ENCODE data around the gene CLCN5.

Gene CLCN5

GRCh38 chrX:50073601-50074000 is 151.2 kb downstream of the CLCN5 start:
- Histone ChIP-seq H3F3A (ENCODE audit: control insufficient read depth, insufficient read depth) (no peaks in the 10 kb centered on the region), H3K4me3 (ENCODE audit: low read length) (no peak overlapping the region), H3K4me2 (ENCODE audit: low read length) (no peak overlapping the region), H3K79me2 (ENCODE audit: control insufficient read depth, low read length) (no peaks in the 10 kb centered on the region), H3K4me1 (ENCODE audit: control insufficient read depth, low read length) (no peaks in the 10 kb centered on the region), H3K9me2 (replicated peaks; ENCODE audit: control insufficient read depth, low read length) (no peaks in the 10 kb centered on the region), H3K27me3 (ENCODE audit: control insufficient read depth, low read length) (no peaks in the 10 kb centered on the region), H3K36me3 (ENCODE audit: control insufficient read depth, low read length) (no peaks in the 10 kb centered on the region), H4K20me1 (ENCODE audit: control insufficient read depth, insufficient read depth, low read depth, low read length) (no peaks in the 10 kb centered on the region), H3K9me3 (ENCODE audit: control insufficient read depth, insufficient read depth, low read length) (no peaks in the 10 kb centered on the region), H3K27ac (ENCODE audit: low read depth, low read length) (no peak overlapping the region)
- TF ChIP-seq, protein P1, sequence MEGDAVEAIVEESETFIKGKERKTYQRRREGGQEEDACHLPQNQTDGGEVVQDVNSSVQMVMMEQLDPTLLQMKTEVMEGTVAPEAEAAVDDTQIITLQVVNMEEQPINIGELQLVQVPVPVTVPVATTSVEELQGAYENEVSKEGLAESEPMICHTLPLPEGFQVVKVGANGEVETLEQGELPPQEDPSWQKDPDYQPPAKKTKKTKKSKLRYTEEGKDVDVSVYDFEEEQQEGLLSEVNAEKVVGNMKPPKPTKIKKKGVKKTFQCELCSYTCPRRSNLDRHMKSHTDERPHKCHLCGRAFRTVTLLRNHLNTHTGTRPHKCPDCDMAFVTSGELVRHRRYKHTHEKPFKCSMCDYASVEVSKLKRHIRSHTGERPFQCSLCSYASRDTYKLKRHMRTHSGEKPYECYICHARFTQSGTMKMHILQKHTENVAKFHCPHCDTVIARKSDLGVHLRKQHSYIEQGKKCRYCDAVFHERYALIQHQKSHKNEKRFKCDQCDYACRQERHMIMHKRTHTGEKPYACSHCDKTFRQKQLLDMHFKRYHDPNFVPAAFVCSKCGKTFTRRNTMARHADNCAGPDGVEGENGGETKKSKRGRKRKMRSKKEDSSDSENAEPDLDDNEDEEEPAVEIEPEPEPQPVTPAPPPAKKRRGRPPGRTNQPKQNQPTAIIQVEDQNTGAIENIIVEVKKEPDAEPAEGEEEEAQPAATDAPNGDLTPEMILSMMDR (IDR thresholded peaks at IDR 0.05; ENCODE audit: low read depth, low read length, poor library complexity, severe bottlenecking) = no peak

DNA sequence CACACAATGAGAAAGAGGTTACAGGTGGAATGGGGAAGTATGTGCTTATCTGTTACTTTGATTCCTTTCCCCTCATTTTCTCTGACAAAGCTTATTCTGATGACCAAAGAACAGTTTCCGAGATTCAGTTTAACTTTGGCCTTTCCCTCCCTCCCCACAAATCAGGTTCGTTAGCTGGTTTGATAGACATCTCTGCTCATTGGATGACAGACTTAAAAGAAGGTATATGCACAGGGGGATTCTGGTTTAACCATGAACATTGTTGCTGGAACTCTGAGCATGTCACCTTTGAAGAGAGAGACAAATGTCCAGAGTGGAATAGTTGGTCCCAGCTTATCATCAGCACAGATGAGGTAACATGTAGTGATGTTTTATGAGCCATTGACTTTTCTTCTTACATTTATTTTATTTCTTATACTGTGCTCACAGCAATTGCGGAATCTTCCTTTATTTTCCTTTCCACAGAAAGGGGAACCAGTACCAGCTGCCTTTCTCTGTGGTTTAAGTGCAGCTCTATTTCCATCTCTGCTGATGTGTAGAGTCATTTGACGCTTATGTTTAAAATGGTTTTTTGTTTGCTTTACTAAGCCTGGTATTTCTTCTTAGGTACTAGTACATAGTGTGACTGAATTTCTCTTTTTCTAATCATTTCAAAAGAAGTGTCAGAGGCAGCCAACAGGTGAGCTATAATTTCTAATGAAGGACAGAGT is 153.4 kb downstream of the CLCN5 start:
- no peaks in the 10 kb centered on the region for H4K20me1 ChIP-seq (ENCODE audit: control insufficient read depth, insufficient read depth, low read depth, low read length)
- H3F3A ChIP-seq (ENCODE audit: control insufficient read depth, insufficient read depth) = no peaks in the 10 kb centered on the region
- H3K4me3 ChIP-seq (ENCODE audit: low read length) = no peak overlapping the region
- H3K27ac ChIP-seq (ENCODE audit: low read depth, low read length) = no peak overlapping the region
- no peaks in the 10 kb centered on the region for H3K9me3 ChIP-seq (ENCODE audit: control insufficient read depth, insufficient read depth, low read length)
- no peaks in the 10 kb centered on the region for H3K4me1 ChIP-seq (ENCODE audit: control insufficient read depth, low read length)
- H3K27me3 ChIP-seq (ENCODE audit: control insufficient read depth, low read length) = no peaks in the 10 kb centered on the region
- H3K79me2 ChIP-seq (ENCODE audit: control insufficient read depth, low read length) = no peaks in the 10 kb centered on the region
- no peak overlapping the region for H3K4me2 ChIP-seq (ENCODE audit: low read length)
- TF ChIP-seq, protein P1 (IDR thresholded peaks at IDR 0.05; ENCODE audit: low read depth, low read length, poor library complexity, severe bottlenecking) = no peak
- no peak for TF ChIP-seq EZH2phosphoT487 (IDR thresholded peaks at IDR 0.05; ENCODE audit: borderline replicate concordance, low read length)
- H3K9me2 ChIP-seq (replicated peaks; ENCODE audit: control insufficient read depth, low read length) = no peaks in the 10 kb centered on the region
- H3K36me3 ChIP-seq (ENCODE audit: control insufficient read depth, low read length) = no peaks in the 10 kb centered on the region

DNA sequence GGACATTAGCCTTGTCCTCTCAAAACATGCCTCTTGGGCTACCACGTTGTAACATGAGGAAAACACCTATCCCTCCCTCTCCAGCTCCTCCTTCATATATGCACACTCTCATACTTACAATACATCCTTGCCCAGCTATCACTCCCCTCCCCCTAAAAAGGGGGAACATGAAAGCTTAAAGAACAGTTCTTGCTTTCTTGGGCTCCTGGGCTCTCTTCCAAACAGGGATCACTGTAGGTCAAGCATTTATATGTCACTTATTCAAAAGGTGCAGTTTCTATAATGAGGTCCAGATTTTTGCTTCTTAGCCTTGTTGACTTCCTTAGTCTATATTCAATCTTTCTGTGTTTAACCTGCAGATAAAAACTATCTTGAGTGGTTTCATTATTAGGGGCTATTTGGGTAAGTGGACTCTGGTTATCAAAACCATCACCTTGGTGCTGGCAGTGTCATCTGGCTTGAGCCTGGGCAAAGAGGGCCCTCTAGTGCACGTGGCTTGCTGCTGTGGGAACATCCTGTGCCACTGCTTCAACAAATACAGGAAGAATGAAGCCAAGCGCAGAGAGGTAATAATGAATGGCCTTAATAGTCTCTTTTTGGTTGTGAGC is 159.0 kb downstream of the CLCN5 start:
- no peaks in the 10 kb centered on the region for H3K9me3 ChIP-seq (ENCODE audit: control insufficient read depth, insufficient read depth, low read length)
- H3K4me1 ChIP-seq (ENCODE audit: control insufficient read depth, low read length) = no peaks in the 10 kb centered on the region
- H3F3A ChIP-seq (ENCODE audit: control insufficient read depth, insufficient read depth) = no peaks in the 10 kb centered on the region
- no peak overlapping the region for H3K4me2 ChIP-seq (ENCODE audit: low read length)
- H4K20me1 ChIP-seq (ENCODE audit: control insufficient read depth, insufficient read depth, low read depth, low read length) = no peaks in the 10 kb centered on the region
- H3K79me2 ChIP-seq (ENCODE audit: control insufficient read depth, low read length) = no peaks in the 10 kb centered on the region
- no peaks in the 10 kb centered on the region for H3K9me2 ChIP-seq (replicated peaks; ENCODE audit: control insufficient read depth, low read length)
- H3K36me3 ChIP-seq (ENCODE audit: control insufficient read depth, low read length) = no peaks in the 10 kb centered on the region
- no peak overlapping the region for H3K27ac ChIP-seq (ENCODE audit: low read depth, low read length)
- H3K4me3 ChIP-seq (ENCODE audit: low read length) = no peak overlapping the region
- TF ChIP-seq EZH2phosphoT487 (IDR thresholded peaks at IDR 0.05; ENCODE audit: borderline replicate concordance, low read length) = no peak
- TF ChIP-seq, protein P1 (IDR thresholded peaks at IDR 0.05; ENCODE audit: low read depth, low read length, poor library complexity, severe bottlenecking) = no peak
- H3K27me3 ChIP-seq (ENCODE audit: control insufficient read depth, low read length) = no peaks in the 10 kb centered on the region
